Muscle of leg (tissue), 11 donors: ENCODE measurements around the gene PDGFA. TPM values are rescaled to one million over a fixed set of nuclear protein-coding genes. Genes with fewer than 3 reads are reported as not detected.

Experiments
- DNase-seq: peaks from one replicate; pipeline ENCODE4 v3.0.0; 2013
- H3K27ac ChIP-seq: one replicate; pipeline ENCODE4 v1.5.1; 2013; ENCODE audit warnings: mild to moderate bottlenecking, low read length, control low read depth
- H3K27me3 ChIP-seq: one replicate; pipeline ENCODE4 v1.6.1; 2013; ENCODE audit warnings: low read length; ENCODE audit not compliant: control insufficient read depth, insufficient read depth
- H3K36me3 ChIP-seq: one replicate; pipeline ENCODE4 v1.6.1; 2013; ENCODE audit warnings: low read length; ENCODE audit not compliant: control insufficient read depth, insufficient read depth
- H3K4me1 ChIP-seq: one replicate; pipeline ENCODE4 v1.6.1; 2013; ENCODE audit warnings: low read length; ENCODE audit not compliant: control insufficient read depth, insufficient read depth
- H3K4me3 ChIP-seq: one replicate; pipeline ENCODE4 v1.5.1; 2013; ENCODE audit warnings: low read length, control low read depth
- H3K9me3 ChIP-seq: replicated peaks from 2 replicates; pipeline ENCODE4 v1.6.1; 2013; ENCODE audit warnings: low read depth, low read length; ENCODE audit not compliant: control insufficient read depth
- WGBS: methylation state at CpG from one replicate; pipeline ENCODE4 v1.1.5; 2013; ENCODE audit warnings: missing lambda C conversion rate; ENCODE audit not compliant: insufficient coverage; 5-methylcytosine and 5-hydroxymethylcytosine counted together
- polyA plus RNA-seq, 8 donors: library from polyadenylated mRNA; unstranded; fragments of 120-200 nt; gene quantifications; one replicate each; pipeline versions ENCODE4 v1.2.1 to v1.2.3, GENCODE V29; 2013; ENCODE audit warnings: inconsistent platforms in 1 of 8, low replicate concordance in 1 of 8; ENCODE audit not compliant: insufficient read length in 8 of 8, insufficient read depth in 1 of 8
- total RNA-seq: library from RNA; stranded (reverse); fragments of 120-200 nt; gene quantifications from one replicate; pipeline ENCODE4 v1.2.4, GENCODE V29; 2013

The PDGFA gene
- total and polyA plus RNA-seq, 9 donors = 26.1 to 51.6 (median 40.8) TPM

- H3K27ac ChIP-seq = no peak overlapping the region
- WGBS = 79% methylated on average over 9 of the region's 11 CpGs
- H3K4me3 ChIP-seq = no peak overlapping the region
- no peaks in the 10 kb centered on the region for H3K9me3 ChIP-seq
- peaks cover 58% of the 10 kb centered on the region for H3K36me3 ChIP-seq
- H3K27me3 ChIP-seq = no peaks in the 10 kb centered on the region
- no peak for DNase-seq
- H3K4me1 ChIP-seq = peaks cover 22% of the 10 kb centered on the region
Measured at GRCh38 chr7:506391-506831, 13.2 kb downstream of the PDGFA start.

DNA sequence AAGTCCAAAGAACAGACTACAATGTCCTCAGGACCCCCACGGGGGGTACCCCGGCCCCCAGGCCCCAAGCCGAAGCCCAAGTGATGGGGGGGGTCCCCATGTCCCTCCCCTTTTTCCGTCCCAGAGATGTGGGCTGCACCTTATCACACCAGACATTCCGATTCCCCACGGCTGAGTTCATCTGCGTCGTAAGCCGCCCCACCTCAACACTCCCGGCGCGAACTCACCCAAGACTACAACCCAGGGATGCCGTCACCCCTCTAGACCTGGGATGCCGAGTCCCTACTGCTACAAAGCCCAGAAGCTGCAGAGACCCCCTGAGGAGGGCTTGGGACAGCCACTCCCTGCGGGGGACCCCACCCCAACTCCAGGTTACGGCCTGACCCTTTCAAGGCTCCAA lies 14.5 kb downstream of the PDGFA start:
- H3K9me3 ChIP-seq = no peaks in the 10 kb centered on the region
- 86% methylated on average over 11 of the region's 16 CpGs for WGBS
- H3K27me3 ChIP-seq = no peaks in the 10 kb centered on the region
- H3K4me3 ChIP-seq = no peak overlapping the region
- no peak for DNase-seq
- H3K36me3 ChIP-seq = peaks cover 64% of the 10 kb centered on the region
- H3K4me1 ChIP-seq = peaks cover 22% of the 10 kb centered on the region
- H3K27ac ChIP-seq = no peak overlapping the region

DNA sequence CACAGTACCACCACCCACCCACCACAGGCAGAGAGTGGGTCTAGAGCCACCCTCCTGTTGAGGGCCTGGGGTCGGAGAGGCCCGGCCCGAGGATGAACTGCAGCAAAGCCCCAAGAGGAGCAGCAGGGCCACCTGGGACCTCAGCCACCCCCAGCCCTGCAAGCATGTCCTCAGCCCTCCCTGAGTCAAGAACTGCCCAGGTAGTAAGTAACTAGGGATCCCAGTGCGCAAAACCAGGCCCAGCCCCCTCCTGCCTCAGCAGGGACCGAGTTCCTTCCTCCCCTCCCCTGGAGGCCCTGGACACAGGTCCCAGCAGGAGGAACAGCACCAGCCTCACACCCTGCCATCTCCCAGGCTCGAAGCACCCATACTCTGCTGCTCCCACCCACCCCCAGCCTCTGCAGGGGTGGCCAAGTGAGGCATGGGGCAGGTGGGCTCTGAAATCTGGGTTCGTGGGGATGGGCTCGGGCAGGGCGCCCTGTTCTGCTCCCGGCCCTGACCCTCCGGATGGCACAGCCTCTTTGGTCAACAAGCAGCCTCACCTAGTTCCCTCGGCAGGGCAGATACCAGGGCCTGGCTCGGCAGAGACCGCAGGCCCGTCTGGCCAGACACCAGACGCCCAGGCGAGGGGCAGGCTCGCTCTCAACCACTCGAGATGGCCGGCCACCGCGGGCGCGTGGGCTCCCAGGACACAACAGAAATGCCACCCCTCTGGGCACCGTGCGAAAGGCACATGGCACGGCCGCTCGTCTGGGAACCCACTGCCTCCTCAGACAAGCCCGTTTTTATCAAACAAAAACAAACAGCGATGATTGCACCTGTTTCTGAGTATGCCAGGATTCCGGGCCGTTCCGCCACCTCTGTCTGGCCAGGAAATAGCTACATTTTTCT lies 15.2 kb downstream of the PDGFA start:
- WGBS = 84% methylated on average over 32 of the region's 34 CpGs
- no peak overlapping the region for H3K27ac ChIP-seq
- no peak for DNase-seq
- H3K27me3 ChIP-seq = no peaks in the 10 kb centered on the region
- H3K4me1 ChIP-seq = peaks cover 22% of the 10 kb centered on the region
- H3K4me3 ChIP-seq = no peak overlapping the region
- peaks cover 64% of the 10 kb centered on the region for H3K36me3 ChIP-seq
- H3K9me3 ChIP-seq = no peaks in the 10 kb centered on the region

- H3K36me3 ChIP-seq = peaks cover 64% of the 10 kb centered on the region
Measured at GRCh38 chr7:503575-504111, 16.0 kb downstream of the PDGFA start.

GRCh38 chr7:502296-502695 lies 17.4 kb downstream of the PDGFA start:
- Histone ChIP-seq H3K9me3 (no peaks in the 10 kb centered on the region), H3K27me3 (no peaks in the 10 kb centered on the region), H3K36me3 (peaks cover 60% of the 10 kb centered on the region), H3K27ac (no peak overlapping the region), H3K4me3 (no peak overlapping the region), H3K4me1 (peaks cover 22% of the 10 kb centered on the region)
- no peak for DNase-seq
- 79% methylated on average over 13 of the region's 13 CpGs for WGBS

More at GRCh38 chr7:503575-504111, 16.0 kb downstream of the PDGFA start:
- DNase-seq = no peak
- no peak overlapping the region for H3K27ac ChIP-seq
- H3K9me3 ChIP-seq = no peaks in the 10 kb centered on the region
- 49% methylated on average over 15 of the region's 20 CpGs for WGBS
- no peaks in the 10 kb centered on the region for H3K27me3 ChIP-seq
- peaks cover 22% of the 10 kb centered on the region for H3K4me1 ChIP-seq
- H3K4me3 ChIP-seq = no peak overlapping the region

DNA sequence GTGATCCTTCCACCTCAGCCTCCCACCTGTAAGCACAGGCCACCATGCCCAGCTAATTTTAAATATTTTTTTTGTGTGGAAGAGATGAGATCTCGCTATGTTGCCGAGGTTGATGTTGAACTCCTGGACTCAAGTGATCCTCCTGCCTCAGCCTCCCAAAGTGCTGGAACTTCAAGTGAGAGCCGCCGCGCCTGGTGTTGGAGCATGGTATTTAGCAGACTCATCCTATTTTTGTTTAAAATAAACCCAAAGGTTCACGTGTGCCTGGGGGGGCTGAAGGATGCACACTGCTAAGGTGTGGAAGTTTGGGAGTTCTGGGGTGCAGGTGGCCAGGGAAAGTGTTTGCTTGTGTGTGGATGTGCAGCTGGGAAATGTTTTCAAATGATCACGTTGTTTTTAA lies 18.1 kb downstream of the PDGFA start:
- 83% methylated on average over 4 of the region's 7 CpGs for WGBS
- H3K4me1 ChIP-seq = peaks cover 26% of the 10 kb centered on the region
- no peaks in the 10 kb centered on the region for H3K27me3 ChIP-seq
- no peak overlapping the region for H3K4me3 ChIP-seq
- no peak for DNase-seq
- H3K36me3 ChIP-seq = peaks cover 58% of the 10 kb centered on the region
- H3K9me3 ChIP-seq = no peaks in the 10 kb centered on the region
- no peak overlapping the region for H3K27ac ChIP-seq

DNA sequence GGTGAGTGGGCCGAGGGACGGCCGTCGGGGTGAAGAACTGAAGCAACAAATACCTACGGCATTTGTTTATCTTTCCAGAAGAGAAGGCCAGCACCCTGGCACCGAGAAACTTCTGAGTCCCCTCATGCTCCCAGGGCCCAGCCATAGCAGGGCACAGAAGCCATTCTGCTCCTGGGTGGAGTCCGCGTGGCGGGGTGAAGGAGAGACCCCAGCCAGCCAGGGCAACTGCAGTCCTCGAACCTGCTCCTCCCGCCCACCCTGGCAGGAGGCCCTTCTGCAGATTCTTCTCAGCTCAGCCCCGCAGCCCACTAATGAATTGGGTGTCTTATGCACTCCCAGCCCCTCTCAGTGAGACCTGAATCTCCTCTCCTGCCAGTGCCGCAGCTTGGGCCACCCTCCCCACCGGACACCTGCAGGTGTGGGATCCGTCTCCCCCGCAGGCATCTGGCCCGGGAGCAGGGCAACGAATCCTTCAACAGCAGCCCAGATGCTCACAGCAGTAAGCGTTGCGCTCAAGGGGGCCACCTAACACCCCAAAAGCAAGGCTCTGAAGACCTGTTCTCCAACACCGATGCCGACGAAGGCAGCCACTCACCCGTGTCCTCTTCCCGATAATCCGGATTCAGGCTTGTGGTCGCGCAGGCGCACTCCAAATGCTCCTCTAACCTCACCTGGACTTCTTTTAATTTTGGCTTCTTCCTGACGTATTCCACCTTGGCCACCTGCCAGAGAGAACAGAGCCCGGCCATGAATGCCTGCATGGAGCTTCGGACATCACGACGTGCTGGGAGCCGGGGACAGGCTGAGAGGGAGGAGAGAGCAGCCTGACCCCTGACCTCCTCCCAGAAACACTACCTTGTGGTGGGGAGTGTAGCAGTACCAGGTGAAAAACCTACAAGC lies 18.9 kb downstream of the PDGFA start:
- Histone ChIP-seq H3K27ac (no peak overlapping the region), H3K27me3 (no peaks in the 10 kb centered on the region), H3K4me1 (peaks cover 31% of the 10 kb centered on the region), H3K36me3 (peaks cover 55% of the 10 kb centered on the region), H3K9me3 (no peaks in the 10 kb centered on the region), H3K4me3 (no peak overlapping the region)
- 74% methylated on average over 28 of the region's 35 CpGs for WGBS
- DNase-seq = no peak

DNA sequence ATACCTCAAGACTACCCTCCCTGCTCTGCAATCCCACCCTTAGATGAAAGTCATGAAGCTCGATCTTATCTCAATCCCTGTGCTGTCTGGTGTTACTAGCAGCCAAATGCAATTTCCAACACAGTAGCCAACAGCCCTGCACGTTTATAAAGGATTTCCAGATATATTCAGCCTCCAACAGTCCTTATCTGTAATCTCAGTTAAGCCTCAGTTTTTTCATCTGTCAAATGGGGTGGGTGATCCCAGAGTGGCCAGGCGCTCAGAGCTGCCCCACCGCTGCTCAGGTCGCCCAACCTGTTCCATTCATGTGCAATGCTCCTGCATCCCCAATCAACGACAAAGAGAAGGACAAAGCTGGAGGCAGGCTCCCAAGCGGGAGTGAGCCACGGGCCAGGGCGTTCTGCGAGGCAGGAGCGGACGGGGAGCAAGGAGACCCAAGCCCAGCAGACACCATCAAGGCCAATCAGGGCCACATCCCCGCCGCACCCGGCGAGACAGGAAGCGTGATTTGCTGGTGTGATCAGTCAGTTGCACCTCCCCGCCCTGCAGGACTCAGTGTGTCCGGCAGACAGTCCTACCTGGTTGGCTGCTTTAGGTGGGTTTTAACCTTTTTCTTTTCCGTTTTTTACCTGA lies 19.7 kb downstream of the PDGFA start:
- 95% methylated on average over 17 of the region's 20 CpGs for WGBS
- Histone ChIP-seq H3K9me3 (no peaks in the 10 kb centered on the region), H3K27ac (no peak overlapping the region), H3K27me3 (no peaks in the 10 kb centered on the region), H3K36me3 (peaks cover 57% of the 10 kb centered on the region), H3K4me3 (no peak overlapping the region), H3K4me1 (peaks cover 26% of the 10 kb centered on the region)
- DNase-seq = no peak

DNA sequence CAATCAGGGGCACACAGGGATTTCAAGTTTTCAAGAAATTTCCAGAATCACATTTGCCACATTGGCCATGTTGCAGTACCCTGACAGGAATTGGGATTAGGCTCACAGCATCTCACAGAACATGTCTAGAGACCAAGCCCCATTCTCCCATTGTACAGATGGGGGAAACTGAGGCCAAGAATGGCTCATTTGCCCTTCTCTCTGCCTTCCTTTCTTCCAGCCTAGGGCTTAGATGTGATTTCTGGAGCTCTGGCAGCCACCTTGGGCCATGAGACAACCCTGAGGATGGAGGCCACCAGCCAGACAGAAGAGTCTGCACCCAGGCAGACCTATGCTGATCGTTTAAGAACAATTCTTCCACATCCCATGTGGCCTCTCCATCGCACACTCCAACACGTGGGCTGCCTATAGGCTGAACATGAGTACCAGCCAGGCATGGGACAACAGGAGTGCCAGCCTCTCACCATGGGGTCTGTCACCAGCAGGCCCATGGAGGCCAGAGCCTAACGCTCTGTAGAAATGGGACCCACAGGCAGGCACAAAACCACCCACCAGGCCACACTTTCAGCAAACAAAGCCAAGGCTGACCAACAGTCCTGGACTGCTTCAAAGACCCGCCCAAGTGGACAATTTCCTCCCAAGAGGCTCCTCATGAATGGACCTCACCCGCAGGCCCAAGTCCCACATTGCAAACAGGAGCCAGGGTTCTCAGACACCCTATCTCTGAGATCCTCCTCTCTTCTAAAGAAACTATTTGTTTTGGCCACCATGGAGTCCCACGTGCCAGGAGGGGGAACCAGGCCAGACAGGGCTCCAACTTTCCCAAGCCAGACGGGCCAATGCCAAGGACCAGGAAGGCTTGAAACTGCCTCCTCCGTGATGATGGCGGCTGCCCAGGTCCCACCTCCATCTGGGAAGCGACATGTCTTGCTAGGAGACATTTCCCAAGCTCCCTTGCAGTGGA lies 20.7 kb downstream of the PDGFA start:
- 77% methylated on average over 9 of the region's 11 CpGs for WGBS
- no peak for DNase-seq
- Histone ChIP-seq H3K4me1 (peaks cover 18% of the 10 kb centered on the region), H3K27ac (no peak overlapping the region), H3K9me3 (no peaks in the 10 kb centered on the region), H3K36me3 (peaks cover 57% of the 10 kb centered on the region), H3K27me3 (no peaks in the 10 kb centered on the region), H3K4me3 (no peak overlapping the region)
